GM12875 (cell line): Measurements from ENCODE around the gene PTGES3L.

Experiments
- H3K4me3 ChIP-seq: one replicate; pipeline ENCODE4 v1.5.1; 2011; ENCODE audit warnings: low read depth, low read length, control low read depth
- TF ChIP-seq, protein P1 (sequence below): IDR thresholded peaks from 2 replicates; pipeline ENCODE4 v1.5.1; 2011; ENCODE audit warnings: low read depth, mild to moderate bottlenecking, control low read depth, inconsistent platforms, low read length, moderate library complexity, borderline replicate concordance; ENCODE audit not compliant: insufficient read depth

Gene PTGES3L

DNA sequence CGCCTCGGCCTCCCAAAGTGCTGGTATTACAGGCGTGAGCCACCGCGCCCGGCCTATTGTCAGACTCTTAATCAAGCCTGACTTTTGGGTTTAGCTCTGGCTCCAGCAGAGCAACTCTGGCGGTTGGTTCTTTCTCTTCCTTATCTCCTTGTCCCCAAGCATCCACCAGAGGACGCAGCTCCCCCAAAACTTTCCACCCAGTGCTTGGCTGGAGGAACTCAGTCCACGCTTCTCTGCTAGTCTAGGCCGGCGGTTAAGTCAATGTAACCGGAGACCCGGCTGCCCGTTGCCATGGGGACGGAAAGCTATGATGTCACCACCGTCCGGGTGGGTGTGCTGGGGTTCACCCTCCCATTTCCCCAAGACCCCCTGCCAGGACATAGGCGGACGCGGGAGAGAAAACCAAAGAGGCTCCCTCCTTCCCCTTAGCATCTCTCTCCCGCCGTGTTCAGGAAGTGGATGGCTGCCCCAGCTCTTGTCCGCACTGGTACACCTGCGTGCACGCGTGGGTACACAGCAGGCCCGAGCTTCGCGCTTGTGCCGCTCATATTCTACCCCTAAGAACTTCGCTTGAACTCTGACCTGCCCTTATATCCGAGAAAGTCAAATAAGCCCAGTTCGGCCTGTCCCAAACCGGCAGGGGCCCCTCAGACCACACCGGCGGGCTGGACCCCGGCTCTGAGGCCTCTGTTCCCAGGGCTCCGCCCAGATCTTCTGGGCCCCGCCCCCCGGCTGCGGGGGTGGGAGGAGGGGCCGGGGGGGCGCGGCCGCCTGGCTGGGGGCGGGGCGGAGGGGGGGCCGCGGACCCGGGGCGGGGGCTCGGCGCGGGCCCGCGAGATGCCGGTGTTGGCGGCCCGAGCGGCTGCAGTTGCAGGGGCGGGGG is 44.8 kb upstream of the PTGES3L start, which contains the start of gene RND2:
Gene RND2 (plus strand): TSS at position 825 of the 883 bp plus-strand sequence. CDS start 117 bp downstream, outside the sequence.
- TF ChIP-seq, protein P1, sequence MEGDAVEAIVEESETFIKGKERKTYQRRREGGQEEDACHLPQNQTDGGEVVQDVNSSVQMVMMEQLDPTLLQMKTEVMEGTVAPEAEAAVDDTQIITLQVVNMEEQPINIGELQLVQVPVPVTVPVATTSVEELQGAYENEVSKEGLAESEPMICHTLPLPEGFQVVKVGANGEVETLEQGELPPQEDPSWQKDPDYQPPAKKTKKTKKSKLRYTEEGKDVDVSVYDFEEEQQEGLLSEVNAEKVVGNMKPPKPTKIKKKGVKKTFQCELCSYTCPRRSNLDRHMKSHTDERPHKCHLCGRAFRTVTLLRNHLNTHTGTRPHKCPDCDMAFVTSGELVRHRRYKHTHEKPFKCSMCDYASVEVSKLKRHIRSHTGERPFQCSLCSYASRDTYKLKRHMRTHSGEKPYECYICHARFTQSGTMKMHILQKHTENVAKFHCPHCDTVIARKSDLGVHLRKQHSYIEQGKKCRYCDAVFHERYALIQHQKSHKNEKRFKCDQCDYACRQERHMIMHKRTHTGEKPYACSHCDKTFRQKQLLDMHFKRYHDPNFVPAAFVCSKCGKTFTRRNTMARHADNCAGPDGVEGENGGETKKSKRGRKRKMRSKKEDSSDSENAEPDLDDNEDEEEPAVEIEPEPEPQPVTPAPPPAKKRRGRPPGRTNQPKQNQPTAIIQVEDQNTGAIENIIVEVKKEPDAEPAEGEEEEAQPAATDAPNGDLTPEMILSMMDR, result peak; percentile 82
- peak within 1 kb of the TSS; percentile 55 for H3K4me3 ChIP-seq

DNA sequence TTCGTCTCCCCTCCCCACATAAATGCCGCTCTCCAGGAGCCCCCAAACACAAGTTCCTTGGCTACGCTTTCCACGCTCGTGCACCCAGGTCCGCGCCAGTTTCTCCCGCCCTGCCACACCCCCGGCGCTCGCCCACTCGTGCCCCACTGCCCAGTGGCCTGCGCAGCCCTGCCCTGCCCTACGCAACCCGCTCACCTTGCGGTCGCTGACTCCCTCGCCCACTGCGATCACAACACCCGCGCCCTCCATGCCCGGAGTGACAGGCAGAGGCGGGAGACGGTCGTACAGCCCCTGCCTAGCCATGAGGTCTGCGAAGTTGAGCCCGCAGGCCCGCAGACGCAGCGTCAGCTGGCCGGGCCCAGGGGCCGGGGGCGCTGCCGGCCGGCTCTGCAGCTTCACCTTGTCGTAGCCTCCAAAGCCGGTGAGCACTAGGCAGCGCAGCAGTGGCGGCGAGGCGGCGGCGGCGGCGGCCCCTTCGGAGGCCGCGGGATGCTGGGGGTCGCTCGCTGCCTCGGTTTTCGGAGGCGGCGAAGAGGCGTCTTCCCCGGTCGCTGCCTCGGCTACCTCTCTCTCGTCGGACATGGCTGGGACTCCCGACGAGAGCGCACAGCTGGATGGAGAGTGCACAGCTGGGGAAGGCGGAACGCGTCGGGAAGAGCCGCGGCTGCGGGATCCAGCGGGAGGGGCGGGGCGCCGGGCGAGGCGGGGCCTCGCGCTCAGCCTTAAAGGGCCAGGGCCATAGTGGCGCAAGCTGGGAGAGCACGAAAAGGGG is 42.0 kb upstream of the PTGES3L start, which contains the start of gene VAT1:
Gene VAT1 (minus strand): TSS at position 645 of the 772 bp plus-strand sequence. CDS start 63 bp downstream, at position 582.
- TF ChIP-seq, protein P1, result no peak
- peak within 1 kb of the TSS; percentile 60 for H3K4me3 ChIP-seq

DNA sequence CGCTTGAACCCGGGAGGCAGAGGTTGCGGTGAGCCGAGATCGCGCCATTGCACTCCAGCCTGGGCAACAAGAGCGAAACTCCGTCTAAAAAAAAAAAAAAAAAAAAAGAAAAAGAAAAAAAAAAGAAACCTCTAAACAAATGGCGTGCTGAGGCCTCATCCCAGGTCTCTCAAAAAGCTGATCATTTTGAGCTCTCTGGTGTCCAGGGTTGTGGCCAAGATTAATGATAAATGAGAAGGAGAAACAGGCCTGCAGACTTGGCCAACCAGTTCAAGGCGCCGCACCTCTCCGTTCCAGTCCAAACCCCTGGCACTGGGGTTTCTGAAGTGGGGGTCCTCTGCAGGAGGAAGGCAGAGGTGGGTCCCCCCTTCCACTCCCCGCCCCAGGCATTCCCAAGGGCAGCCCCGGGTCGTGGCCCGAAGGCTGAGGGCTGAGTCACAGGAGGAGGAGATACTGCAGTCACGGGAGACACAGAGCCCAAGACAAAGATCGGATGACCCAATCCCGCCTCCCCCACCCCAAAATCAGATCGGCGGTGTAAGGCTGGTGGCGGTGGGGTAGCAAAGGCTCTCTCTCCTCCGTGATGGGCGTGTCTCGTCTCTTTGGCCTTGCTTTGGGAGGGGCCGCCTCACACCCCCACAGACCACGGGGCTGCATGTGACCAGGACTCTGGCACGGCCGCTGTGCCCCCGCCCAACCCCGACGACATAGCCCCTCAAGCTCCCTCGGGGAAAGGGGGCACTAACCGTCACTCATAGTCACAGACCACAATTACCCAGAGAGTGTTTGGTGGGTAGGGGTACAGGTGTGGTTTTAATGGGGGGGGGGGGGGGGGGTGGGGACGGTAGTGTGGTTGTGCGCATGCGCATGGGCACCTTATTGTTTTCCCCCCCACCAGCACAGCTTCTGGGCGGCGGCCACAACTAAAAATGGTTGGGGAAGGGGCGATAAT is 41.2 kb upstream of the PTGES3L start:
- TF ChIP-seq, protein P1, result no peak
- H3K4me3 ChIP-seq, result peak overlapping the region; percentile 60

DNA sequence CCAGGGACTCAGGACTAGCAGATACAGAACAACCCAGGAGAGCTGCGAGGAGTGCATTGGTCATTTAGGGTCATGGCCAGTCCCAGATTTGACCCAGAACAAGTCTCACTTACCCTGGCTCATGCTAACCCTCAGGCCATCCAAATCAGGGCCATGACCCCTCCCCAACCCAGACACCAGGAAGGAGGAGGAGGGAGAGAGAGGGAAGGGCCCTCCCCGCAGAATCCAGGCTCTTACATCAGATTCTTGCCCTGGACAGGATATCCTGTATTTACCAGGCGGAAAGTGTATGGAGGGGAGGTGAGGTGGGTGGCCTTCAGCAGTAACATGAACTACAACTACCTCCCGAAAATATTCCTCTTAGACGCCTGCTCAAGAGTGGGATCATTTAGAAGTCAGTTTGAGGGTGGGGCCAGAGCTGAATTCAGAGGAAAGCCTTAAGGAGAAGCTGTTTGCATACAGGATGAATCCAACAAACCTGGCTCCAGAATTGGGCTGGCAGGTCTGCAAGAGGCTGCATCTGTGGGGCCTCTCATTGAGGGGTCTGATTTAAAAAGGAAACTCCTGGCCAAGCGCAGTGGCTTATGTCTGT is 40.2 kb upstream of the PTGES3L start:
- TF ChIP-seq, protein P1, result no peak

DNA sequence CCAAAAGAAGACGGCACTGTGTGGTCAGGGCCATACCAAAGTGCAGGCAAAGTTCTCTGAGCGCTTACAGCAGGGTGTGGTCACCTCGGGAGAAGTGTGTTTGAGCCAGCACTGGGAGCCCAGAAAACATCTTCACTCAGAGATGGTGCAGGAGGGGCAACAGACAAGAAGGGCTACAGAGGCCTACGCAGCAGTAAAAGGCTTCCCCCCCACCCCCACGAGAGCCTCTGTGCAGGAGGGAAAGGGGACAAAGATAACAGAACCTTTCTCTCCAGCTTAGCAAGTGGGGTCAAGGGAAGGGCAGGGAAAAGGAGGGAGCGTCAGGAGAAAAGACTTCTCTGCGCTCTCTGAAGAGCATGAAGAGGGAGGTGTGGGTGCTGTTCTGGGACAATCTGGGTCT is 39.5 kb upstream of the PTGES3L start:
- H3K4me3 ChIP-seq, result no peak overlapping the region
- TF ChIP-seq, protein P1, result no peak

More for the DNA sequence above, 40.2 kb upstream of the PTGES3L start:
- no peak overlapping the region for H3K4me3 ChIP-seq

DNA sequence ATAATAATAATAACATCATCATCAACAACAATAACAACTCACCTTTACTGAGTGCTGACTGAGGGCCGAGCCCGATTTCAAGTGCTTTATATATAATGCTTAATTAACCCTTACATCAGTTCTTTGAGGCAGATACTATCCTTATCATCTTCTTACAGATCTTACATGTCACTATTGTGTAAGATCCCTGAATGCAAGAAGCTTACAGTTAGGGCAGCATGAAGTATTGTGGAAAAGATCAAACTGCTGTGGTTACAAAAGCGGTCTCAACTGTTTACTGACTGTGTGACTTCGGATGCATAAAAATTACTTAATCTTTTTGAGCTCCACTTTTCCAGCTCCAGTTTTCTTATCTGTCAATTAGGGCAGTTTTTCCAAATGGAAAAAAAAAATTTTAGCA is 39.1 kb upstream of the PTGES3L start:
- TF ChIP-seq, protein P1, result no peak
- H3K4me3 ChIP-seq, result no peak overlapping the region
